Uterus (tissue), 4 donors: ENCODE data around the gene ZC3H7A. TPM values are rescaled to one million over a fixed set of nuclear protein-coding genes. Genes with fewer than 3 reads are reported as not detected.

Source experiments
- DNase-seq, 2 donors: peaks; one replicate each; pipeline ENCODE4 v3.0.0-alpha.2; 2019 to 2020
- H3K27ac ChIP-seq, 2 donors: fragments of 200-600 bp; sonication (generic); 1 replicate in 1 of 2; 2 replicates in 1 of 2; pipeline ENCODE4 v1.5.1; 2016 to 2018
- H3K27me3 ChIP-seq, 2 donors: fragments of 200-600 bp; sonication (generic); one replicate each; pipeline ENCODE4 v1.5.1; 2018 to 2019; ENCODE audit warnings: control low read depth in 1 of 2
- H3K36me3 ChIP-seq, 2 donors: fragments of 200-600 bp; sonication (generic); one replicate each; pipeline ENCODE4 v1.5.1; 2019; ENCODE audit warnings: control low read depth in 1 of 2
- H3K4me1 ChIP-seq, 2 donors: fragments of 200-600 bp; sonication (generic); one replicate each; pipeline ENCODE4 v1.5.1; 2018 to 2019; ENCODE audit warnings: control low read depth in 1 of 2
- H3K4me3 ChIP-seq, 2 donors: fragments of 200-600 bp; sonication (generic); 1 replicate in 1 of 2; 2 replicates in 1 of 2; pipeline ENCODE4 v1.5.1; 2018 to 2019; ENCODE audit warnings: mild to moderate bottlenecking in 1 of 2
- H3K9me3 ChIP-seq, 2 donors: fragments of 200-600 bp; sonication (generic); one replicate each; pipeline ENCODE4 v1.5.1; 2019; ENCODE audit warnings: control low read depth in 1 of 2
- POLR2A ChIP-seq, 2 donors: fragments of 450-650 bp; IDR thresholded peaks; one replicate each; pipeline ENCODE4 v1.6.1; 2016; ENCODE audit warnings: antibody characterized with exemption in 2 of 2, mild to moderate bottlenecking in 1 of 2, moderate library complexity in 1 of 2
- intact Hi-C: fragments of 100-400 bp; cut with DNase I; formaldehyde crosslinking; loops from one replicate; pipeline ENCODE4 v1.15.1; 2023; ENCODE audit warnings: low total_unique reads
- total RNA-seq, 4 donors: library from RNA; depleted of rRNA in 3 of 4; stranded (reverse); fragments of >200 nt in 3 of 4; gene quantifications; one replicate each; pipeline versions ENCODE4 v1.1.0 to v1.2.4, GENCODE V29; 2014 to 2023
- TF ChIP-seq, protein P1 (sequence below), 4 experiments: fragments of 200-600 bp in 2 of 4; fragments of 450-650 bp in 2 of 4; sonication (generic) in 2 of 4; IDR thresholded peaks; one replicate each; pipeline ENCODE4 v1.5.1; 2016 to 2019; ENCODE audit warnings: antibody characterized with exemption in 4 of 4, mild to moderate bottlenecking in 2 of 4, moderate library complexity in 1 of 4
- donor health status: DM: yes; HTN: yes; CAD: no.

ZC3H7A gene
- total RNA-seq, 4 donors from 2014 or later, result 40.9 to 91.2 (median 67.5) TPM

DNA sequence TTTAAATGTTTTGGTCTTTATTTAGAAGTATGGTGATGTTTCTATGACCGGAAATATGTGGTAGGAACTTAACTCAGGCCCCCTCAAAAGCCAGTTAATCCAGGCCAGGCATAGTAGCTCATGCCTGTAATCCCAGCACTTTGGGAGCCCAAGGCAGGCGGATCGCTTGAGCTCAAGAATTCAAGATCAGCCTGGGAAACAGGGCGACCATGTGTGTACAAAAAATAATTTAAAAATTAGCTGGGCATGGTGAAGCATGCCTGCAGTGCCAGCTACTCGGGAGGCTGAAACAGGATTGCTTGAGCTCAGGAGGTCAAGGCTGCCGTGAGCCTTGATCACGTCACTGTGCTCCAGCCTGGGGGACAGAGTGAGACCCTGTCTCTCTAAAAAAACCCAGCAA is 44.0 kb upstream of the ZC3H7A start:
- Histone ChIP-seq H3K36me3 (no peaks in the 10 kb centered on the region), H3K27me3 (no peaks in the 10 kb centered on the region), H3K4me1 (no peaks in the 10 kb centered on the region), H3K27ac (no peak overlapping the region), H3K4me3 (no peak overlapping the region), H3K9me3 (no peaks in the 10 kb centered on the region)
- DNase-seq, result no peak
- TF ChIP-seq POLR2A (IDR thresholded peaks at IDR 0.05), result no peak
- TF ChIP-seq, protein P1, sequence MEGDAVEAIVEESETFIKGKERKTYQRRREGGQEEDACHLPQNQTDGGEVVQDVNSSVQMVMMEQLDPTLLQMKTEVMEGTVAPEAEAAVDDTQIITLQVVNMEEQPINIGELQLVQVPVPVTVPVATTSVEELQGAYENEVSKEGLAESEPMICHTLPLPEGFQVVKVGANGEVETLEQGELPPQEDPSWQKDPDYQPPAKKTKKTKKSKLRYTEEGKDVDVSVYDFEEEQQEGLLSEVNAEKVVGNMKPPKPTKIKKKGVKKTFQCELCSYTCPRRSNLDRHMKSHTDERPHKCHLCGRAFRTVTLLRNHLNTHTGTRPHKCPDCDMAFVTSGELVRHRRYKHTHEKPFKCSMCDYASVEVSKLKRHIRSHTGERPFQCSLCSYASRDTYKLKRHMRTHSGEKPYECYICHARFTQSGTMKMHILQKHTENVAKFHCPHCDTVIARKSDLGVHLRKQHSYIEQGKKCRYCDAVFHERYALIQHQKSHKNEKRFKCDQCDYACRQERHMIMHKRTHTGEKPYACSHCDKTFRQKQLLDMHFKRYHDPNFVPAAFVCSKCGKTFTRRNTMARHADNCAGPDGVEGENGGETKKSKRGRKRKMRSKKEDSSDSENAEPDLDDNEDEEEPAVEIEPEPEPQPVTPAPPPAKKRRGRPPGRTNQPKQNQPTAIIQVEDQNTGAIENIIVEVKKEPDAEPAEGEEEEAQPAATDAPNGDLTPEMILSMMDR (IDR thresholded peaks at IDR 0.05), result no peak
- intact Hi-C loops, result no loop called here

DNA sequence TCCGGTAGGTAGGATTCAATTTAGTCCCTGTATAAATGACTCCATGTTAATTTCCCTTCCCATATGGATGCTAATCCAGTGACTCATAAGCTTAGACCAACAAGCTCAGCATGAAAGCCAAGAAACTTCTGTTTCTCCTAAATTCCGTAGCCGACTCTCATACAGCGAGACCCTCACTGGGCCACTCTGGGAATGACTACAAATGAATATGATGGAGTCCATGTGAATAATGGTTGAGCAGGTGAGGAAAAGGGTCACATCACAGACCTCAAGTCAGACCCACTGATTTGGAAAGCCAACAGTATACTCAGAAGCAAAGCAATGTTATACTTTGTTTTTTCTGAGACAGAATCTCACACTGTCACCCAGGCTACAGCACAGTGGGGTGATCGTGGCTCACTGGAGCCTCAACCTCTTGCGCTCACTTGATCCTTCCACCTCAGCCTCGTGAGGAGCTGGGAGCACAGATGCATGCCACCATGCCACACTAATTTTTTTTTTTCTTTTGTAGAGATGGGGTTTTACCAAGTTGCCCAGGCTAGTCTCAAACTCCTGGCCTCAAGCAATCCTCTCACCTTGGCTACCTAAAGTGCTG is 39.7 kb upstream of the ZC3H7A start:
- Histone ChIP-seq H3K4me3 (no peak overlapping the region), H3K36me3 (no peaks in the 10 kb centered on the region), H3K27me3 (no peaks in the 10 kb centered on the region), H3K9me3 (no peaks in the 10 kb centered on the region), H3K4me1 (no peaks in the 10 kb centered on the region), H3K27ac (no peak overlapping the region)
- TF ChIP-seq, protein P1 (IDR thresholded peaks at IDR 0.05), result no peak
- no peak for TF ChIP-seq POLR2A (IDR thresholded peaks at IDR 0.05)
- no peak for DNase-seq
- intact Hi-C loops, result no loop called here

DNA sequence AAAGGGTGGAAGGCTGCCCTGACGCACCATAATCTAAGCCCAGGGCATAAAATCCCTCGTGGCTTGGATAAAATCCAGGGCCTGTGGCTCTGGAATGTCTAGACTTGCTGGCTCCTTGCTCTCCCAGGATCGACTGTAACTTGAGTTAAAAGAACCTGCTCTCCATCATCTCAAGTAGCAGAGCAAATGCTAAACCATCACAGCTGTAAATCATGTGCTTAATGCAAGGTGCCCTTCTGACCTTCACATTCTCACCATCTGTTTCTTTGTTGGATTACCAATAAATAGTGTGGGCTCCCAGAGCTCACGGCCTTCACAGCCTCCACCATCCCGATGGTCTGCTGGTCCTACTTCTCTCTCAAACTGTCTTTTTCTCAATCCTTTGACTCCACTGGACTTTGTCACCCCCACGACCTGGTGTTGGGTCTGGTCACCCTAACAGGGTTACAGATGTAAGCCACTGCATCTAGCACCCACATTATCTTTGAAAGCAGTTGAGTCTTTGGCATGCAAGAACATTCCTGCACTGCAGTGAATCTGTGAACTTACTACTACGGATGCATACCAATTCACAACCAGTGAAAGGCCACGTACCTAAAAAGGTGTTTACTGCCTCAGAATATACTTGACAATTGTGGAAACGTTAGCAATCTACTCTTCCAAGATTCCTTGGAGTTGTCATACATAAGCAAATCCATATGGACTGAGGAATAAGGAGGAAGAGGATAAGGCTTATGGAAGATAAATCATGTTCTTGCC is 39.0 kb upstream of the ZC3H7A start:
- no peaks in the 10 kb centered on the region for H3K27me3 ChIP-seq
- TF ChIP-seq, protein P1 (IDR thresholded peaks at IDR 0.05), result no peak
- no peak for TF ChIP-seq POLR2A (IDR thresholded peaks at IDR 0.05)
- H3K36me3 ChIP-seq, result no peaks in the 10 kb centered on the region
- intact Hi-C loops, result no loop called here
- DNase-seq, result no peak
- H3K9me3 ChIP-seq, result no peaks in the 10 kb centered on the region
- no peaks in the 10 kb centered on the region for H3K4me1 ChIP-seq
- H3K27ac ChIP-seq, result no peak overlapping the region
- no peak overlapping the region for H3K4me3 ChIP-seq

DNA sequence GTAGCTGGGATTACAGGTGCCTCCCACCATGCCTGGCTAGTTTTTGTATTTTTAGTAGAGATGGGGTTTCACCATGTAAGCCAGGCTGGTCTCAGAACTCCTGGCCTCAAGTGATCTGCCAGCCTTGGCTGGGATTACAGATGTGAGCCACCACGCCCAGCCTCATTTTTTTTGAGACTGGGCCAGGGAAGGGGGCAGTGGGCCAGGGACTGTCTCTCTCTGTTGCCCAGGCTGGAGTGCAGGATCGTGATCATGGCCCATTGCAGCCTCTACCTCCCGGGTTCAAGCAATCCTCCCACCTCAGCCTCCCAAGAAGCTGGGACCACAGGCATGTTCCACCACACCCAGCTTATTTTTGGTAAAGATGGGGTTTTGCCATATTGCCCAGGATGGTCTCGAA is 38.3 kb upstream of the ZC3H7A start:
- intact Hi-C loops, result no loop called here
- DNase-seq, result no peak
- TF ChIP-seq POLR2A (IDR thresholded peaks at IDR 0.05), result no peak
- Histone ChIP-seq H3K27me3 (no peaks in the 10 kb centered on the region), H3K4me3 (no peak overlapping the region), H3K36me3 (no peaks in the 10 kb centered on the region), H3K4me1 (no peaks in the 10 kb centered on the region), H3K27ac (no peak overlapping the region), H3K9me3 (no peaks in the 10 kb centered on the region)

DNA sequence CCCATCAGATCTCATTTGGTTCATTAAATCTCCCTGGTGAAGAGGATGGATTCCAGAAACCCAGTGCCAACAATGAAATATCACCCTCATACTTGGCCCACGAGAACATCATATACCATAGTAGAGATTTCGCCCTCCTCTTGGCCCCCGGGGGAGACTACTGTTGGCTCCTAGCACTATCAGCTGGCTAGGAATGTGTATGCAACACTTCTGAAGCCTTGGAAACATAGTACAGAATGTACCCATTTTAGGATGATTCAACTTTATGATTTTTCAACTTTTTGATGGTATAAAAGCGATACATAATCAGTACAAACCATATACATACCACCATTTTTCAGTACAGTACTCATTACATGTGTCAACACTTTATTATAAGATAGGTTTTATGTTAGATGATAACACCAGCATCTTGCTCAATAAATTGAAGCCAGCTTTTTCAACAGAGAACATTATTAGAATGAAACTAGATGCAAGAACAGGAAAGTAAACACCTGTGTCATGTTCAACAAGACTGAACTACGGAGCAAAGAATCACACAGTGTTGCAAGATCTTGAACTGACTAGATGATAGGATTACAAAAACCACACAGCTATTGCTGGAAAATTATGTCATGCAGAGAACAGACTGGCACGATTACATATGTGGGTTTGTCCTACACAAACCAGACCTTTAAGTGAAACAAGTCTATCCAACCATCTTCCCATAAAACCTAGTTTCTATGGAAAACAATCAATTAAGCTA is 37.1 kb upstream of the ZC3H7A start:
- intact Hi-C loops, result no loop called here
- Histone ChIP-seq H3K9me3 (no peaks in the 10 kb centered on the region), H3K4me3 (no peak overlapping the region), H3K27me3 (no peaks in the 10 kb centered on the region), H3K27ac (no peak overlapping the region), H3K36me3 (no peaks in the 10 kb centered on the region), H3K4me1 (no peaks in the 10 kb centered on the region)
- DNase-seq, result no peak
- TF ChIP-seq POLR2A (IDR thresholded peaks at IDR 0.05), result no peak
- TF ChIP-seq, protein P1 (IDR thresholded peaks at IDR 0.05), result no peak
